Heart left ventricle (tissue), 13 donors: ENCODE data around the gene GGACT.

Source experiments
- CTCF ChIP-seq, 12 donors: fragments of 200-600 bp; sonication (generic) in 4 of 12; IDR thresholded peaks; one replicate each; pipeline versions ENCODE4 v1.5.0 to v1.8.0; 2018 to 2022; ENCODE audit warnings: antibody characterized with exemption in 12 of 12, mild to moderate bottlenecking in 5 of 12
- POLR2A ChIP-seq, 2 donors: fragments of 450-650 bp; IDR thresholded peaks; one replicate each; pipeline ENCODE4 v1.6.1; 2017; ENCODE audit warnings: antibody characterized with exemption in 2 of 2, mild to moderate bottlenecking in 2 of 2, moderate library complexity in 2 of 2
- donor health status: ischemic (EF 13 %, LVEDD 7.1; RV severe dilation, severe dysfunction).
- donor health status: DM: no; HTN: yes; CAD: no.
- donor health status: DM: no; HTN: no; CAD: no.
- donor health status: ischemic (EF 25% LVEDD 6.9; RV normal size, moderate dysfunction).
- donor health status: ischemic (EF 25% LVEDD 5.7; RV mildly dilated, moderate dysfunction).
- donor health status: ischemic (EF 35%, LVEDD 5.7; RV mildly dilated, moderate dysfunction).
- donor health status: nonischemic (EF 11% LVEDD 7.7; RV severe dilation, severe dysfunction).
- donor health status: DM: yes; HTN: yes; CAD: no.
- donor health status: PGD.
- donor health status: ischemic (EF 29% LVEDD 5.4; RV normal size, mild dysfunction).
- donor health status: nonischemic (EF 23%, LVEDD 6.1; RV moderate dilation, normal function).

- TF ChIP-seq POLR2A (IDR thresholded peaks at IDR 0.05), result no peak
- TF ChIP-seq CTCF (IDR thresholded peaks at IDR 0.05), result peak; percentile 49 to 84 (median 69)
Observed at GRCh38 chr13:100588331-100589177, at the start of gene GGACT.
